Astrocyte of the cerebellum (primary cell): ENCODE data around the gene SIM2.

Experiments used
- DNase-seq: peaks from one replicate; pipeline ENCODE4 v3.0.0-alpha.2; 2011; ENCODE audit warnings: low read depth
- H3K4me3 ChIP-seq: 2 replicates; pipeline ENCODE4 v1.5.1; 2011; ENCODE audit warnings: mild to moderate bottlenecking, low read depth, low read length, moderate library complexity
- CTCF ChIP-seq: IDR thresholded peaks from 2 replicates; pipeline ENCODE4 v1.5.1; 2012; ENCODE audit warnings: low read length, low read depth, moderate library complexity, mild to moderate bottlenecking; ENCODE audit errors: missing control alignments
- in situ Hi-C: cut with HindIII; loops from 2 replicates; pipeline ENCODE4 v1.10.0; 2017; ENCODE audit warnings: low sequenced_read_pairs

SIM2 gene

DNA sequence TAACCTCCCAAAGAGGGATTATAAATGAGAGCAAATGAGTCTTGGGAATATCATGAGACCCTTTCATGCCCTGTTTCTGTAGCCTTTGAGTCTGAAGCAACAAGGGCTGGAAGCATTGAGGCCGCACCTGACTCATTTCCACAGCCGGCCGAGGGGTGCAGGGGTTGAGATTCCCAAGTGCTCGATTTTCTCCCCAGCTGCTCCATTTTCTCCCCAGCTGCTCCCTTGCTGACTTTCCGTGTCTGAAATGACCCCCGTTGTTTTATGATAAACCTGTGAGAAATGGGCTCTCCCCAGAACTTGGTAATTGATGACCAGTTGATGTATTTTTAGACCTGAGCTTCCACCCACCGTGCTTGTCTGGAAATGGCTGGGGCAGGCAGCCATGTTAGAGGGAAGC lies 22.9 kb downstream of the SIM2 start:
- no peak for DNase-seq
- no peak overlapping the region for H3K4me3 ChIP-seq
- in situ Hi-C loops, result loop anchor here (5.0 to 10.0 kb wide), 2 partner anchors 55 to 63 kb away; no protein-coding TSS in a partner anchor
- no peak for TF ChIP-seq CTCF

DNA sequence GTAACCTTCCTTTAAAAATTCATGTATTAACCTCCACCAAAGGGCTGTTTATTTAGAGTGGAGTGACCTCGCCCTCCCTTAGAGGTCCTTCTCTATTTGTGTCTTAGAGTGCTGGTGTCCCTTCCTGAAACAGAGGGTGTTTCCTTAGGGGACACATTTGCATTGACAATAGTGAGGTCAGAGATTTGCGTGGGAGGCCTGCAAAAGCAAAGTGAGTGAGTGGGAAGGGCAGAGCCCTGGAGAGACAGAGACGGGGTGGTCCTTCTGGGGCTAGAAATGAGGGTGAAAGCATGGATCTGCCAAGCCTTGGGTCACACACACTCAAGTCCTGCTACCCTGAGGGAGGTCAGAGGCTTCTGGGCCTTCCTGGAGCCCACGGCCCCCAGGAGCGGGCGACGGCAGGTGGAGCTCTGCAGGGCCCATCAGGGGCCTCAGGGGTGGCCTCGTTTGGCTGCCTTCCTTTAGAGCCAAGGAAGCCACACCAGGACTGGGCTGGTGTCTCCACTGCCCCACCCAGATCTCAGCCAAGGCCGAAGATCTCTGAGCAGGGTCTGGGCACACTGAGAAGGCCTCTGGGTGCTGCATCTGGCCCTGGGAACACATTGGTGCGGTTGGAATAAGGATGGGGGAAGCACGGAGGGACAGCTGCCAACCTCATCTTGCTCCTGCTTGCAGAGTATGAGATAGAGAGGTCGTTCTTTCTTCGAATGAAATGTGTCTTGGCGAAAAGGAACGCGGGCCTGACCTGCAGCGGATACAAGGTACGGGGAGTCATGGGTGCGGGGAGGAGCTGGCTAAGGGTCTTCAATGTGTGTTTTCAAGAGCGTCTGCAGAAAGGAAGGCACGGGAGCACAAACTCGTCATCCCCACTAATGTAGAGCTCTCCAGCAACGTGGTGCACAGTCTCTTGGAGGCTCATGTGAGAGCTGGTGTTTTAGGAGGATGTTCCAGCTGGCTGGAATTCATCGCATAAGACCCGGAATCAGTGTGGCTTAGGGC lies 23.8 kb downstream of the SIM2 start:
- no peak for TF ChIP-seq CTCF
- H3K4me3 ChIP-seq, result no peak overlapping the region
- in situ Hi-C loops, result loop anchor here (5.0 to 10.0 kb wide), 2 partner anchors 55 to 62 kb away; no protein-coding TSS in a partner anchor
- no peak for DNase-seq

GRCh38 chr21:36723371-36723881 lies 24.5 kb downstream of the SIM2 start:
- in situ Hi-C loops, result loop anchor here (5.0 to 10.0 kb wide), 2 partner anchors 56 to 61 kb away; no protein-coding TSS in a partner anchor
- H3K4me3 ChIP-seq, result no peak overlapping the region
- DNase-seq, result no peak
- TF ChIP-seq CTCF, result no peak

DNA sequence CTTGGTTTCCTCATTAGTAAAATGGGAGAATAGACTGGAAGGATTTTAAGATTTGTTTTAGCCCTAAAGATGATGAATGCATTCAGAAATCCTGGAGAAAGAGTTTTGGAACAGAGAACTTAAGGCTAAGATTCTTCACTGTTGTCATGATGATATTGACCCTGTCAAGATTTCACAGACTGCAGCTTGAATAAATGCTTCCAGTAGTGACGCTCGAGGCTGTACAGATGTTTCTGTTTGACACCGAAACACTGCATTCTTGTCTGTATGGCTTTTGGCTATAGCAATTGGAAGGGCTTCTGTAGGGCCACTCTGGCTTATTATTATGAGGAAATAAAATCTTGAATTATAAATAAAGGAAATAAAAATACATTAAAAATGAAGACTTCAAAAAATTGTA lies 25.7 kb downstream of the SIM2 start:
- no peak overlapping the region for H3K4me3 ChIP-seq
- TF ChIP-seq CTCF, result no peak
- DNase-seq, result no peak
- in situ Hi-C loops, result loop anchor here (5.0 to 10.0 kb wide), 2 partner anchors 57 to 60 kb away; no protein-coding TSS in a partner anchor

GRCh38 chr21:36725793-36726386 lies 27.0 kb downstream of the SIM2 start:
- DNase-seq, result no peak
- in situ Hi-C loops, result loop anchor here (10.0 kb wide), 1 partner anchor 59 kb away; no protein-coding TSS in a partner anchor

More at GRCh38 chr21:36725793-36726386, 27.0 kb downstream of the SIM2 start:
- TF ChIP-seq CTCF, result no peak
- H3K4me3 ChIP-seq, result no peak overlapping the region
